HEK293 (cell line): ENCODE measurements around the gene NPC2.

Experiments used
- CTCF ChIA-PET: fragments of 350-600 bp; formaldehyde crosslinking; extraction: SDS; loops from one replicate; lab custom pipeline; 2021; ENCODE audit warnings: antibody characterized with exemption; lab: Yijun Ruan, JAX
- POLR2A ChIA-PET: fragments of 300-600 bp; formaldehyde crosslinking; extraction: SDS; loops from one replicate; lab custom pipeline; 2020; ENCODE audit warnings: antibody characterized with exemption, inconsistent platforms; lab: Yijun Ruan, JAX
- H3K27ac ChIP-seq: fragments of 200-500 bp; sonication (Bioruptor generic); 2 replicates; pipeline ENCODE4 v1.5.1; 2014; ENCODE audit warnings: low read depth, low read length, control low read depth, inconsistent platforms; ENCODE audit errors: extremely low read depth
- H3K36me3 ChIP-seq, 2 experiments: fragments of 200-500 bp in 1 of 2; sonication (Bioruptor generic) in 1 of 2; 1 replicate in 1 of 2; 2 replicates in 1 of 2; pipeline ENCODE4 v1.5.1; 2014 to 2017; ENCODE audit warnings: inconsistent platforms in 2 of 2, low read length in 2 of 2; ENCODE audit not compliant: control insufficient read depth in 2 of 2, insufficient read depth in 1 of 2
- H3K4me1 ChIP-seq: fragments of 200-500 bp; sonication (Bioruptor generic); 2 replicates; pipeline ENCODE4 v1.5.1; 2014; ENCODE audit warnings: mild to moderate bottlenecking, low read length, inconsistent platforms; ENCODE audit not compliant: control insufficient read depth, insufficient read depth
- H3K4me3 ChIP-seq: 2 replicates; pipeline ENCODE4 v1.5.1; 2011; ENCODE audit warnings: low read depth, mild to moderate bottlenecking, control low read depth, low read length, moderate library complexity
- H3K9me3 ChIP-seq: fragments of 200-500 bp; sonication (Bioruptor generic); 2 replicates; pipeline ENCODE4 v1.5.1; 2014; ENCODE audit warnings: low read depth, low read length, inconsistent platforms; ENCODE audit not compliant: control insufficient read depth, insufficient read depth
- GLIS2 ChIP-seq: fragments of 450-650 bp; formaldehyde crosslinking; IDR thresholded peaks from 2 replicates; pipeline ENCODE4 v1.5.1; 2016; ENCODE audit warnings: missing biosample characterization, missing genetic modification characterization
- KLF9 ChIP-seq: fragments of 450-650 bp; formaldehyde crosslinking; IDR thresholded peaks from 2 replicates; pipeline ENCODE4 v1.5.1; 2016; ENCODE audit warnings: missing biosample characterization, missing genetic modification characterization, low read depth
- RBAK ChIP-seq: fragments of 450-650 bp; formaldehyde crosslinking; IDR thresholded peaks from 2 replicates; pipeline ENCODE4 v1.5.1; 2016; ENCODE audit warnings: missing biosample characterization, missing genetic modification characterization
- SALL2 ChIP-seq: fragments of 450-650 bp; formaldehyde crosslinking; IDR thresholded peaks from 2 replicates; pipeline ENCODE4 v1.5.0; 2017; ENCODE audit warnings: missing biosample characterization, mild to moderate bottlenecking, missing genetic modification characterization, borderline replicate concordance
- SCRT1 ChIP-seq: fragments of 450-650 bp; formaldehyde crosslinking; IDR thresholded peaks from 2 replicates; pipeline ENCODE4 v1.5.1; 2016; ENCODE audit warnings: missing biosample characterization, missing genetic modification characterization, borderline replicate concordance
- YY2 ChIP-seq: fragments of 450-650 bp; formaldehyde crosslinking; IDR thresholded peaks from 2 replicates; pipeline ENCODE4 v1.5.1; 2016; ENCODE audit warnings: missing biosample characterization, missing genetic modification characterization
- ZFP41 ChIP-seq: fragments of 450-650 bp; formaldehyde crosslinking; IDR thresholded peaks from 2 replicates; pipeline ENCODE4 v1.5.1; 2016; ENCODE audit warnings: missing biosample characterization, missing genetic modification characterization, borderline replicate concordance
- ZIC2 ChIP-seq: fragments of 450-650 bp; formaldehyde crosslinking; IDR thresholded peaks from 2 replicates; pipeline ENCODE4 v1.5.1; 2016; ENCODE audit warnings: missing biosample characterization, missing genetic modification characterization
- ZNF114 ChIP-seq: fragments of 450-650 bp; formaldehyde crosslinking; IDR thresholded peaks from 2 replicates; pipeline ENCODE4 v1.5.0; 2017; ENCODE audit warnings: missing biosample characterization, missing genetic modification characterization
- ZNF202 ChIP-seq: fragments of 450-650 bp; formaldehyde crosslinking; IDR thresholded peaks from 2 replicates; pipeline ENCODE4 v1.5.1; 2016; ENCODE audit warnings: missing biosample characterization, missing genetic modification characterization, borderline replicate concordance
- ZNF324 ChIP-seq: fragments of 450-650 bp; formaldehyde crosslinking; IDR thresholded peaks from 2 replicates; pipeline ENCODE4 v1.5.1; 2016; ENCODE audit warnings: missing biosample characterization, missing genetic modification characterization
- ZNF391 ChIP-seq: fragments of 450-650 bp; formaldehyde crosslinking; IDR thresholded peaks from 2 replicates; pipeline ENCODE4 v1.5.1; 2016; ENCODE audit warnings: low read depth, missing biosample characterization, missing genetic modification characterization, borderline replicate concordance
- ZNF433 ChIP-seq: fragments of 450-650 bp; formaldehyde crosslinking; IDR thresholded peaks from 2 replicates; pipeline ENCODE4 v1.5.1; 2016; ENCODE audit warnings: missing biosample characterization, missing genetic modification characterization, low read depth
- ZNF501 ChIP-seq: fragments of 450-650 bp; formaldehyde crosslinking; IDR thresholded peaks from 2 replicates; pipeline ENCODE4 v1.5.1; 2016; ENCODE audit warnings: missing biosample characterization, missing genetic modification characterization
- ZNF585B ChIP-seq: fragments of 450-650 bp; formaldehyde crosslinking; IDR thresholded peaks from 2 replicates; pipeline ENCODE4 v1.5.1; 2016; ENCODE audit warnings: missing biosample characterization, missing genetic modification characterization
- ZNF610 ChIP-seq: fragments of 450-650 bp; formaldehyde crosslinking; IDR thresholded peaks from 2 replicates; pipeline ENCODE4 v1.5.1; 2016; ENCODE audit warnings: missing biosample characterization, missing genetic modification characterization, borderline replicate concordance
- ZNF654 ChIP-seq: fragments of 450-650 bp; formaldehyde crosslinking; IDR thresholded peaks from 2 replicates; pipeline ENCODE4 v1.5.1; 2016; ENCODE audit warnings: low read depth, missing biosample characterization, missing genetic modification characterization
- ZNF785 ChIP-seq: fragments of 450-650 bp; formaldehyde crosslinking; IDR thresholded peaks from 2 replicates; pipeline ENCODE4 v1.5.1; 2016; ENCODE audit warnings: missing biosample characterization, missing genetic modification characterization
- TF ChIP-seq, protein P1 (sequence below): sonication (generic); formaldehyde crosslinking; IDR thresholded peaks from 2 replicates; pipeline ENCODE4 v1.8.1; 2022; ENCODE audit warnings: mild to moderate bottlenecking, moderate library complexity, missing genetic modification reagents
- TF ChIP-seq, protein P2 (sequence below): fragments of 450-650 bp; formaldehyde crosslinking; IDR thresholded peaks from 2 replicates; pipeline ENCODE4 v1.5.1; 2017; ENCODE audit warnings: missing biosample characterization, missing genetic modification characterization
- TF ChIP-seq, protein P3 (sequence below): fragments of 450-650 bp; formaldehyde crosslinking; IDR thresholded peaks from 2 replicates; pipeline ENCODE4 v1.5.1; 2017; ENCODE audit warnings: missing biosample characterization, missing genetic modification characterization
- TF ChIP-seq, protein P4 (sequence below): fragments of 450-650 bp; formaldehyde crosslinking; IDR thresholded peaks from 2 replicates; pipeline ENCODE4 v1.5.1; 2016; ENCODE audit warnings: missing biosample characterization, missing genetic modification characterization

NPC2 gene

DNA sequence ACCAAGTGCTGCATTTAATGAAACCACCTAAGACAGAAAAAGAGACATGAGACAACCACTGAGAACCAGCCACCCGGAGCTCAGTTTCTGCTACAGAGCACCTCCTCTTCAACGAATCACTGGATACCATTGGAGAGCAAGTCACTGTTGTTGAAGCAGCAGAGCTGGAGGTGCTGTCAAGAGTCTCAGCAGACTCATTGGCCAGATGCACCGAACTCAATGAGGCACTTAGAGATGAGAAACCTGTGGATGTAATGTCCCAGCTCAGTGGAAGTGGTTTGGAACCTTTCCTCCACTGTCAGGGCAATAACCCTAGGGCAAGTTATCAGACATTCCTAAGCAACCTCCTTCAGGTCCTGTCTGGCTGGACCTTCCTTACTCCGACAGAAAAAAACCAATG is 13.1 kb downstream of the NPC2 start (continued):
- TF ChIP-seq, protein P1, sequence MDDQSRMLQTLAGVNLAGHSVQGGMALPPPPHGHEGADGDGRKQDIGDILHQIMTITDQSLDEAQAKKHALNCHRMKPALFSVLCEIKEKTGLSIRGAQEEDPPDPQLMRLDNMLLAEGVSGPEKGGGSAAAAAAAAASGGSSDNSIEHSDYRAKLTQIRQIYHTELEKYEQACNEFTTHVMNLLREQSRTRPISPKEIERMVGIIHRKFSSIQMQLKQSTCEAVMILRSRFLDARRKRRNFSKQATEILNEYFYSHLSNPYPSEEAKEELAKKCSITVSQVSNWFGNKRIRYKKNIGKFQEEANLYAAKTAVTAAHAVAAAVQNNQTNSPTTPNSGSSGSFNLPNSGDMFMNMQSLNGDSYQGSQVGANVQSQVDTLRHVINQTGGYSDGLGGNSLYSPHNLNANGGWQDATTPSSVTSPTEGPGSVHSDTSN (CRISPR knock-in tag) = no peak
- TF ChIP-seq ZFP41 (tag by site-specific recombination) = no peak
- TF ChIP-seq, protein P2, sequence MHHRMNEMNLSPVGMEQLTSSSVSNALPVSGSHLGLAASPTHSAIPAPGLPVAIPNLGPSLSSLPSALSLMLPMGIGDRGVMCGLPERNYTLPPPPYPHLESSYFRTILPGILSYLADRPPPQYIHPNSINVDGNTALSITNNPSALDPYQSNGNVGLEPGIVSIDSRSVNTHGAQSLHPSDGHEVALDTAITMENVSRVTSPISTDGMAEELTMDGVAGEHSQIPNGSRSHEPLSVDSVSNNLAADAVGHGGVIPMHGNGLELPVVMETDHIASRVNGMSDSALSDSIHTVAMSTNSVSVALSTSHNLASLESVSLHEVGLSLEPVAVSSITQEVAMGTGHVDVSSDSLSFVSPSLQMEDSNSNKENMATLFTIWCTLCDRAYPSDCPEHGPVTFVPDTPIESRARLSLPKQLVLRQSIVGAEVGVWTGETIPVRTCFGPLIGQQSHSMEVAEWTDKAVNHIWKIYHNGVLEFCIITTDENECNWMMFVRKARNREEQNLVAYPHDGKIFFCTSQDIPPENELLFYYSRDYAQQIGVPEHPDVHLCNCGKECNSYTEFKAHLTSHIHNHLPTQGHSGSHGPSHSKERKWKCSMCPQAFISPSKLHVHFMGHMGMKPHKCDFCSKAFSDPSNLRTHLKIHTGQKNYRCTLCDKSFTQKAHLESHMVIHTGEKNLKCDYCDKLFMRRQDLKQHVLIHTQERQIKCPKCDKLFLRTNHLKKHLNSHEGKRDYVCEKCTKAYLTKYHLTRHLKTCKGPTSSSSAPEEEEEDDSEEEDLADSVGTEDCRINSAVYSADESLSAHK (tag by site-specific recombination) = no peak
- TF ChIP-seq YY2 = no peak
- TF ChIP-seq ZNF501 (tag by site-specific recombination) = no peak
- TF ChIP-seq SCRT1 = no peak
- no peak for TF ChIP-seq ZNF654 (tag by site-specific recombination)

DNA sequence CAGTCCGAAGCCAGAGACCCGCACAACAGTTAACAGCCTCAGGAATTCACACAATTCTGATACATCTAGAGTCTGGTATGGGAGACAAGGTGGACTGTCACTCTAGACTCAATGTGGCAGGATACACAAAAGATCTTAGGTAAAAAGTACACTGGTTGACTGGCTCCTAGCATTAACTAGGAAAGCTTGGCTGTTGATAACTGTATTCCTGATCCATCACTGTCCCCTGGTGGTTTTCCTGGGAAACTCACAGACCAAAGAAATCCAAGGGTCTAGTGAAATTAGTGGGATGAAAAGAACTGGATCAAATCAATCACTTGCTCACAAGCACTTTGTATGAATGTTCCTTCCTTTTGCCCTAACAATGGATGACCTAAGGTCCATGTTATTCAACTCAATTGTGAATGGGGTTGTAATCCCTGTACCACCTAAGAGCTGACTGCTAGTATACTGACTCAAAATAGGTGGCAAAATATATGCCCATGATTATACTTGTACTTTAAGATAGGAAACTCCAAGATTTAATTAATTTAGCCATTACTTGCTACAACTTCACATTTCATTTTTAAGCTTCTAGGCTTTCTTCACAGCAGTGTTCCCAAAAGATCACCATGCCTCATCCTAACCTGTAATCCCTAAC is 14.0 kb downstream of the NPC2 start:
- CTCF ChIA-PET = interaction anchor here (0.6 to 2.9 kb wide), 17 partner anchors 11 to 367 kb away, joined by 3 to 29 read pairs (median 4); no protein-coding TSS in a partner anchor

DNA sequence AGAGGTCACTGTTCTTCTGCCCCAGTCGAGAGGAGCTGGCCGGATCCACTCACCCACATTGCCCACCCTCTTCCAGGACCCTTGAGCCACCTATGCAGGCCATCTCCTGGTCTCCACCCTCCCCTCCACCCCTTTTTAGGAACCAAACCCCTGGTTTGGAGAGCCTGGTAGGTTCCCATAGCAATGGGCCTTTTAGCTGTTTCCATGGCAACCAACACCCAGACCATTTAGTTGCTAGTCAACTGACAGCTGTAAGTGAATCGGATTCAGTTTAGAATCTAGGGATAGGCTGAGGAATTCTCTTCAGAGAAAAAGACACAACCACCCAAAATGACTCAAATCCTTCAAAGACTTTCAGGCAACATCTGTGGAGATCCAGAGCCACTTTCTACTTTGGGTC is 16.5 kb downstream of the NPC2 start:
- Histone ChIP-seq H3K36me3 (peaks cover 4 to 58% of the 10 kb centered on the region in 2 experiments; a peak in 1 of 3 replicates), H3K27ac (no peak overlapping the region), H3K4me1 (no peaks in the 10 kb centered on the region), H3K4me3 (no peak overlapping the region), H3K9me3 (no peaks in the 10 kb centered on the region)
- TF ChIP-seq SALL2 (tag by site-specific recombination) (no peak), ZNF324 (no peak), KLF9 (tag by site-specific recombination) (no peak), YY2 (no peak), ZNF585B (tag by site-specific recombination) (no peak), GLIS2 (tag by site-specific recombination) (no peak), ZIC2 (tag by site-specific recombination) (no peak), ZNF114 (tag by site-specific recombination) (no peak), ZNF433 (tag by site-specific recombination) (no peak), ZNF391 (tag by site-specific recombination) (no peak), ZNF202 (tag by site-specific recombination) (no peak), RBAK (tag by site-specific recombination) (no peak), ZNF610 (tag by site-specific recombination) (no peak)
- TF ChIP-seq, protein P3, sequence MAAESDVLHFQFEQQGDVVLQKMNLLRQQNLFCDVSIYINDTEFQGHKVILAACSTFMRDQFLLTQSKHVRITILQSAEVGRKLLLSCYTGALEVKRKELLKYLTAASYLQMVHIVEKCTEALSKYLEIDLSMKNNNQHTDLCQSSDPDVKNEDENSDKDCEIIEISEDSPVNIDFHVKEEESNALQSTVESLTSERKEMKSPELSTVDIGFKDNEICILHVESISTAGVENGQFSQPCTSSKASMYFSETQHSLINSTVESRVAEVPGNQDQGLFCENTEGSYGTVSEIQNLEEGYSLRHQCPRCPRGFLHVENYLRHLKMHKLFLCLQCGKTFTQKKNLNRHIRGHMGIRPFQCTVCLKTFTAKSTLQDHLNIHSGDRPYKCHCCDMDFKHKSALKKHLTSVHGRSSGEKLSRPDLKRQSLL (tag by site-specific recombination) = no peak
- CTCF ChIA-PET = interaction anchor here (0.7 kb wide), 1 partner anchor 15 kb away, joined by 4 read pairs; no protein-coding TSS in a partner anchor
- POLR2A ChIA-PET = no interaction called here

More for the DNA sequence above, 14.0 kb downstream of the NPC2 start:
- POLR2A ChIA-PET = interaction anchor here (1.2 kb wide), 1 partner anchor 14 kb away, joined by 3 read pairs; the partner anchor contains the start of genes ISCA2 and NPC2
- H3K4me3 ChIP-seq = no peak overlapping the region
- peak; percentile 83 for TF ChIP-seq ZNF654 (tag by site-specific recombination)
- TF ChIP-seq, protein P4, sequence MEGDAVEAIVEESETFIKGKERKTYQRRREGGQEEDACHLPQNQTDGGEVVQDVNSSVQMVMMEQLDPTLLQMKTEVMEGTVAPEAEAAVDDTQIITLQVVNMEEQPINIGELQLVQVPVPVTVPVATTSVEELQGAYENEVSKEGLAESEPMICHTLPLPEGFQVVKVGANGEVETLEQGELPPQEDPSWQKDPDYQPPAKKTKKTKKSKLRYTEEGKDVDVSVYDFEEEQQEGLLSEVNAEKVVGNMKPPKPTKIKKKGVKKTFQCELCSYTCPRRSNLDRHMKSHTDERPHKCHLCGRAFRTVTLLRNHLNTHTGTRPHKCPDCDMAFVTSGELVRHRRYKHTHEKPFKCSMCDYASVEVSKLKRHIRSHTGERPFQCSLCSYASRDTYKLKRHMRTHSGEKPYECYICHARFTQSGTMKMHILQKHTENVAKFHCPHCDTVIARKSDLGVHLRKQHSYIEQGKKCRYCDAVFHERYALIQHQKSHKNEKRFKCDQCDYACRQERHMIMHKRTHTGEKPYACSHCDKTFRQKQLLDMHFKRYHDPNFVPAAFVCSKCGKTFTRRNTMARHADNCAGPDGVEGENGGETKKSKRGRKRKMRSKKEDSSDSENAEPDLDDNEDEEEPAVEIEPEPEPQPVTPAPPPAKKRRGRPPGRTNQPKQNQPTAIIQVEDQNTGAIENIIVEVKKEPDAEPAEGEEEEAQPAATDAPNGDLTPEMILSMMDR (tag by site-specific recombination) = peak; percentile 61
- no peak for TF ChIP-seq ZNF785 (tag by site-specific recombination)
- H3K27ac ChIP-seq = no peak overlapping the region
- no peaks in the 10 kb centered on the region for H3K9me3 ChIP-seq
- peaks cover 4 to 67% of the 10 kb centered on the region in 2 experiments; a peak in 1 of 3 replicates for H3K36me3 ChIP-seq
- no peaks in the 10 kb centered on the region for H3K4me1 ChIP-seq
